Stimulated activated CD4-positive, alpha-beta T cell treated with anti-CD3 and anti-CD28 coated beads, Interleukin-1b, Interleukin-23, amount 100 ng/mL, for 48 hours (primary cell): ENCODE data around the gene SEMA3G.

Experiments used
- DNase-seq: peaks from one replicate; pipeline ENCODE4 v3.0.0-alpha.2; 2020

Gene SEMA3G

DNA sequence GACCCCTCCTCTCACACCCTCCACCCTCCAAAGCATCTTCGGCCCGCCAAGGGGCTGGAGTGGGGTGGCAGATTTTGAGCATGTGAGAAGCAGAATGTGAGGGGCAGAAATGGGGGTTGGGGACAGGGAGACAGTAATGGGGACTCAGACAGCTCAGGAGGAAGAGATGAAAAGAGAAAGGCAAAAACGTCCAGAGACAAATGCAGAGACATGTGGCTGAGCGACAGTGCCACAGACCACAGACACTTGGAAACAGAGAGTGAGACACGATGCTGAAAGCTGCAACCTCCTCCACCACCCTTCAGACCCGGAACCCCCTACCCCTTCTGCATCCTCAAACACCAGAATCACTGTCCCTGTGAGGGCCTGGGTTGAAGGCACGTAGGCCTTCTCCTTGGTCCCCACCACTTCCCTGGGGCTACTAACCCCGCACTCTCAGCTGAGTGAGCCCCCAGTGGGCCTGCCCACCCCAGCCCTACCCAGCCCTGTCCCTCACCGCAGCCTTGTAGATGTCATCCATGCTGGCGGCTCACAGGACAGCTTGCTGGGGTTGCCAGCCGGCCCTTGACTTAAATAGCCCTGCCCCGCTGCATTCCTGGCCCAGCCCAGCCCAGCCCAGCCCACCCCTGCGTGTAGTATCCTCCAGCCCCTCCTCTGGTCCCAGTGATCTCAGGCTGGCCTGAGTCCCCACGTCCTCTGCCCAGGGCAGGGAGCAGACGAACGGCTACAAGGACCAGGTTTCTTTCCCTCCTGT is 8.8 kb upstream of the SEMA3G start, which contains the start of gene TNNC1:
Gene TNNC1 (minus strand): TSS at position 546 of the 754 bp plus-strand sequence. CDS start 26 bp downstream, at position 520.
- DNase-seq, result no peak

DNA sequence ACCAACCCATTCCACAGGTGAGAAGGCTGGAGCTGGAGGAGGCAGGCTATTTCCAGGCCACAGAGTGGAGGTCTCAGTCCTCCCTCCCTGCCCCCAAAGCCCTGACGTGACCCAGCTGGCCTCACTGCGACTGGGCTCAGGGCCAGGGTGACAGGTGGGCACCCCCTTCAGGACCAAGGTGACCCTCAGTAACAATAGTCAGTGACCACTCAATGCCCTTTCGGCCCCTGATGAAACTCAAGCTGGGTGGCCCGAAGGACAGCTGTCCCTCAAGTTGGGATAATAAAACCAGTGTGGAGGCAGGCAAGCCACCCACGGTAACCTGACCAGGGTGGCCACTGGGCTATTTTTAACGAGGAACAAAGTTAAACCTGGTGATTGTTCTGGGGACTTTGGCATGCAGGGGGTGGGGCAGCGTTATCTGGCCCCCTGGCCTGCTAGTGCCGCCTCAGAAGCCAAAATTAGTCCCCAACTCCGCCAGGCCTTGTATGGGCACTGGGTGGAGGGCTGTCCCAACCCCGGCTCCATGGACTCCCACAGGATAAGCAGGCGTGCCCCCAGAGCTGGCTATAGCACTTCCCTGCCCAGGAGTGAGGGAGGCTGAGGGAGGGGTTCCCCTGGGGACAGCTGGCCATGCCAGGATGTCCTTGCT is 7.8 kb upstream of the SEMA3G start:
- no peak for DNase-seq

DNA sequence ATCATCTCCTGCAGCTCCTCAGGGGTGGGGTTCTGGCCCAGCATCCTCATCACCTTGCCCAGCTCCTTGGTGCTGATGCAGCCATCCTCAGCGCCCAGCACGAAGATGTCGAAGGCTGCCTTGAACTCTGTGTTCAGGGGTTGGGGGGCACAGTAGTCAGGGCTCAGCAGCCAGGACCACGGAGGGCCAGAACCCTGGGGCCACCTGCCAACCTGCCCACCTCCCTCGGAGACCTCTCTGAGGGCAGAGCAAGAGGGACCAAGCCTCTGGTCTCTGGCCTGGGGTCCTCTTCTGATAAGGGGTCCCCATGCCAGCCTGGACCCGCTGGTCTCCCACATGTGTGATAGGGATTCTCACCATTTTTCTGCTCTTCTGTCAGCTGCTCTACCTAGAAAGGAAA is 7.2 kb upstream of the SEMA3G start:
- no peak for DNase-seq

DNA sequence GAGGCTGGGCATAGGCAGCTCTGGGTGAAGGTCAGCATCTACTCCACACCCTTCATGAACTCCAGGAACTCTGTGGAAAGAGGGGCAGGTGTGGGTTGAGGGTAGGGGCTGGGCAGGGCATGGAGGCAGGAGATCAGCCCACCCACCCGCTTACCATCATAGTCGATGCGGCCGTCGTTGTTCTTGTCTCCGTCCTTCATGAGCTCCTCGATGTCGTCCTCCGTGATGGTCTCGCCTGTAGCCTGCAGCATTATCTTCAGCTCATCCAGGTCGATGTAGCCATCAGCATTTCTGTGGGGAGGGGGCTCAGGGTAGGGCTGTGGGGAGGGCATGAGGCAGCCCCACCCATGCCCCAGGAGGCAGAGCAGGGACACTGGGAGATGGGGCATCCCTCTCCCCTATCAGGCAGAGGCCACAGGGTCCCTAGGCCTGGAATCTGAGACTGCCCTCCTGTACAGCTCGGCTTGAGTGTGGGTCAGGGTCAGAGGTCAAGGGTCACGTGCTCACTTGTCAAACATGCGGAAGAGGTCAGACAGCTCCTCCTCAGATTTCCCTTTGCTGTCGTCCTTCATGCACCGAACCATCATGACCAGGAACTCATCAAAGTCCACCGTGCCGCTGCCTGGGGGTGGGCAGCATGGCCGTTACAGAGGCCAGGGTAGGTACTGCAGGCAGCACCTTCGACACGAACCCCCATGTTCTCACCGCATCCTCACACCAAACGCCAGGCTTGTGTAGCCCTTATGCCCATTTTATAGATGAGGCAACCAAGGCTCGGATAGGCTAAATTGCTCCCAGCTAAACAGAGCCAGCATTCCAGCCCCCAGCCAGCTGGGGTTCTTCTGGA is 6.6 kb upstream of the SEMA3G start:
- no peak for DNase-seq

DNA sequence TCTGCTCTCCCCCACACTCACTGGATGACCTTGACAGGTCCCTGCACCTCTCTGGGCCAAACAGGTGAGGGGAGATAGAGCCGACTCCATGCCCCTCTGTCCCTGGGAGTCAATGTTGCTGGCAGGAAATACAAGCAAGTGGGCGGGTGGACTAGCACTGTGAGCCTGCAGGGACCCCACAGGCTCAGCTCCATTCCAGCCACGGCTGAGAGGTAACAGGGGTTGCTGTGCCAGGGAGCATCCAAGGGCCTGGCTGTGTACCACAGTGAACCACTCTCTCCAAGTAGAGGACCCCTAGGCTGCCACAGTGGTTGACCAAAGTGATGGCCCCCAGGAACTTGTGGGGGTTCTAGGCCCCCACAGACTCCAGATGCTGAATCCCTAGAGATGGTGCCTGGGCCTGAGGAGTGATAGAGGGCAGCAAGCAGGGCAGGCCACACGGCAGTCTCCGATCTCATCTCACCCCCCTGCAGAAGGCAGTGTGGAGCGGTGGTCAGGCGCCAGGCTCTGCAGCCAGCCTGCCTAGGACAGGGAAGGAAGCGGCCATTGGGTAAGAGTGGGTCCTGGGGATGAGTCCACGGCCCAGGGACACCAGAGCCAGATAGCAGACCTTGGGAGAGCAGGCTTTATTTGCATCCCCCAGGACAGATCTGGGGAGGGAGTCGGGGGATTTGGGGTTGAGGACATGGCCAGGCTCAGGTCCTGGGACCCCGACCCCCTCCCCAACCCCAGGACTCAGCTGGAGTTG is 5.8 kb upstream of the SEMA3G start:
- DNase-seq, result no peak

DNA sequence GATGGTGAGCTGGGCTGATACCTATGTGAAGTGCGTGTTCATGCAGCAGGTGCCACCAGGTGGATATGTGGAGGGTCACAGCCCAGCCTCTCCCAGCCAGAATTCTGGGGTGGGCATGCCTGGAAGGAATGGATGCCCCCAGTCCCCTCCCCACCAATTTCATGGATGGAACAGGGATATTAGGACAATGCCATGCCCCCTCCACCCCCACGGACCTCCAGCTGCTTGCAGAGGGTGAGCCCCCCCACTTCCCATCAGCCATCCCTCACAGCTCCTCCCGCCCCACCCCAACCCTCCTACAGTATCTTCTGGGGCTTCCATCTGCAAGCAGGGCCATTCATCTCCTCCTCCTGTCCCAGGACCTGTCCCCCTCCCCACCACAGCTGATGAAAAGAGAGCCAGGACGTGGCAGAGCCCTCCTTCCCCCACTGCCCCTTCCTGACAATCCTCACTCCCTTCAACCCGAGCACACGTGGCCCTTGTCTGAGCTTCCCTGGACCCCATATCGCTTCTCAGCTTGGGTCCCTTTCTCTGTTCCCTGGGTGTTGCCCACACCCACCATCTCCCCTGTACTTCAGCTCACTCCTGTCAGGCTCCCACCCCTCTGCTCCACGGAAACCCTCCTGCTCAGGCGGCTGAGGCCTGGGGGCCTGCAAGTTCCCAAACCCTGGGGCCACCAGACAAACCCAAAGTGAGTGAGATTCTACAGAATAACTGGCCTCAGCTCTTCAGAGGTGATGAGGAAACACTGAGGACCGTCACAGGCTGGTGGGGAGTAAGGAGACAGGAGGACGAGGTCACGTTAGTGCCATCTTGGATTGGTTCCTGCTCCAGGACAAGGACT is 2.8 kb upstream of the SEMA3G start:
- no peak for DNase-seq

DNA sequence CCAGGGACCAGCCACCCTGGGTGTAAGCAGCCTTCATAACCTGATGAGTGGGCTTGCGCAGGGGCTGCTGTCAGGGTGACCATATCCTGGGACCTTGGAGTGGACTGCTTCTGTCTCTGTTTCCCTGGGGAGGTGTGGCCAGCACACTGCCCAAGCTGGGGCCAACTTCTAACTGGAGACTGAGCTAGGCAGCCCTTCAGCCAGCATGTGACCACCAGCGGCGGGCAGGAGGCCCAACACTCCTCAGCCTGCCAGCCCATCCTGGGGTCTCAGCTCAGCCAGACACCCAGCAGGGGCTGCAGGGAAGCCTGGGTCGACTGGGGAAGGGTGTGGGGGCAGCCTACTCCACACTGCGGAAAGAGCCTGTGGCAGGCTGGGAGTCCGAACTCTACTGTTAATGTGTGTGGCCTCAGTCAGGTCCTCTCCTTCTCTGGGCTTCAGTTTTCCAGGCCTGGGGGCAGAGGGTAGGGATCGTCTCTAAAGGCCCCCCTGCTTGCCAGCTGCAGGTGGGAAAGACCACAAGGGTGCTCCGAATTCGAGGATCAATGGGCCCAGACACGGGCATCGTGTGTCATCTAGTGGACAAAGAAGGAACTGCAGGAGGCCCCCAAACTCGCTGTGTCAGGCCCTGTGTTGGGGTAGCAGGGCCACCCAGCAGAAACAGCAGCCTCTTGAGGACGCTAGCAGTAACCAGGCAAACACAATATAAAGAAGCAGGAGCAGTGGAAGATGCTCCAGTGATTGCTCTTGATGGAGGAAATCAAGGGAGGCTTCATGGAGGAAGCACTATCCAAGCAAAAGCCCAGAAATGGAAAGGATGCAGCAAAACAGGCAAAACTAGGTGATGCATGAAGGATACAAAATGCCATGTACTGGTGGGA is 2.0 kb upstream of the SEMA3G start:
- peak; percentile 74 for DNase-seq

DNA sequence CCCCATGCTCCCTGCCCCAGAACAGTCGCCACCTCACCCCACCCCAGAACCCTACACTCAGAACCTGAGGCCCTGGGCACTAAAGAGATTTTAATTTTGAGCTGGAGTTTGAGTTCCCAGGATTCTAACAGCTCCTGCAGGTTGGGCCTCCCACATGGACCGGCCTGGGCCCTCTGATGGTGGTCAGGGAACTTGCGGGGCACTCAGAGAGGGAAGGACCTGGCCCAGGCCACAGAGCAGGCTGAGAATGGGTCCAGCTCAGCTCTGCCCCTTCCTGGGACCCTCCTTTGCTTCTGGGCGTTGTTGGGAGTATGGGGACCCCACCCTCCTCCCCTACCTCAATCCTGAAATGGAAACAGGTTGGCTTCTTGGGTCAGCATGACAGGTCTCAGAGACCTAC is 1.1 kb upstream of the SEMA3G start:
- no peak for DNase-seq

DNA sequence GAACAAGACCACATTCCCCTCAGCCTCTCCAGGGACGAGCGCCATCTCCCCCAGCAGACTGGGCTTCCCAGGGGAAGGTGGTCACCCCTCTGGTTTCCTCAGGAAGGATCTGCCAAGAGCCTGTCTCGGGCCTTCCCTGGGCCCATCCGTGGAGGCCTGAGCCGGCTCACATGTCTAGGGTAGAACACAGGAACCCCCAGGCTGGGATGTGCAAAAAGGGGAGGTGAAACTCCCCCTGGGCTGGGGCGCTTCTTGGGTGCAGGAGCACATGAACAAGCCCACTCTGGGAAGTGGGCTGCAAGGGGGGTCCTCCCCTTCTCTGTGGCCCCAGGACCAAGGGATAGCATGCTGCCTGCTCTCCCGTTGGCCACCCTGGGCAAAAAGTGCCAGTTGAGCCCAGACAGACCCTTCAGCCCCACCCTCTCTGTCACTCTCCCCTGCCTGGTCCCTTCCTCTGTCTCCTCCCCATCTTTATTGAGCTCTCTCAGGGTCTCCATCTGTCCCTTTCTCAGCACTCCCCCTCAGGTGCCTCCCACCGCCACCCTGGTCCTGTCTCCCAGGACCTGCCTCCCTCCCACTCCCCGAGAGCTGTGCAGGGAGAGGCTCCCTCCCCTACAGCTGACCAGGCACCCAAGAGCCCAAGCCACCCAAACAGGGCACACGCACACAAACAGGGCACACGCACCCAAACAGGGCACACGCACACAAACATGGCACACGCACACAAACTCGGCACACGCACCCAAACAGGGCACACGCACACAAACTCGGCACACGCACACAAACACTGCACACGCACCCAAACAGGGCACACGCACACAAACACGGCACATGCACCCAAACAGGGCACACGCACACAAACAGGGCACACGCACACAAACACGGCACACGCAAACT is 864 bp downstream of the SEMA3G start:
- DNase-seq, result no peak

DNA sequence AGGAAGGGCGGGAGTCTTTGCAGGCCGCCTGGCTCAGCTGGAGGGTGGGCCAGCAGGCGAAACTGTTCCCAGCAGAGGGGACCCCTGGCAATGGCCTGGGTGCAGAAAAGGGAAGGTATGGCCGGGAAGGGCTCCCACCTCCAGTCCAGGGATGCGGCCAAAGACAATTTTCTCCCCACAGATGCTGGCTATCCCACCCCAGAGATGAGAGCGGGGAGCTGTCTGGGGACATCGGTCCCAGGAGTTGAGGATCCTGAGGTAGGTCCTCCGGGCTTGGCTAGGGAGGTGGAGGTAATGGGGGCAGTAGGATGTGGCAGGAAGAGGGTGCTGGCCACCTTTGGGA is 1.7 kb downstream of the SEMA3G start:
- DNase-seq, result no peak

DNA sequence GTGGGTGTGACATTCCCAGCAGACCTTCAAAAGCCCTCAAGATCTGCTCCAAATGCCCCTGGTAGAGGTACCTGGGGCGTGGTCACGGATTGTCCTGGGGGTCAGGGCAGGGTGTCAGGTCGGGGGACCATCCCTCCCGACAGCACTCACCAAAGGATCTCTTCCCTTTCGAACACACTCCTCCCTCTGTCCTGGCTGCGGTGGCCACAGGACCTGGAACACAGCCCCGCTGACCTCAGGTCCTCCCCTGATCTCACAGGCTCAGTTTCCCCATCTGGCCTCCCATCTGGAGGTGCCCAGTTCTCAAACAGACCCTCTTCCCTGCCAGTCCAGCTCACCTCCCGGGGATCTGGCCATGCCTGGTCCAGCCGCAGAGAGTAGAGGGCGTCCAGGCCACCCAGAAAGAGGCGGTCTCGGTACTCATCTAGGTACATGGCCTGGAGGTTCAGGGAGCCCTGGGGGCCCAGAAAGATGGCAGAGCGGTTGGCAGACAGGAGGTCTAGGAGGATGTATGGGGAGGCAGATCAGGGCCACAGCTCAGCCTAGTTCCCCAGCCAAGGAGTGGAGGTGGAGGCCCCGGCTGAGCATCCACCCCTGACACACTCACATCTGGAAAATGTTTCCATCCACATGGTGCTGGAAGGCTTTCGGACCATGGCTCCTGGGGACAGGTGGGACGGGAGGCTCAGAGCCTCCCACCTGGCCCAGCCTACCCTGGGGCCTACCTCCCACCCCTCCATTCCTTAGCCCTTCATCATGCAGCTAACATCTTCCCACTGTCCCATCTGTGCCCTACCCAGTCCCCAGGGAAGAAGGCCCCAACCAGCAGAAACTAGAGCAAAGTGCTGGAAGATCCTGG is 2.3 kb downstream of the SEMA3G start:
- no peak for DNase-seq

DNA sequence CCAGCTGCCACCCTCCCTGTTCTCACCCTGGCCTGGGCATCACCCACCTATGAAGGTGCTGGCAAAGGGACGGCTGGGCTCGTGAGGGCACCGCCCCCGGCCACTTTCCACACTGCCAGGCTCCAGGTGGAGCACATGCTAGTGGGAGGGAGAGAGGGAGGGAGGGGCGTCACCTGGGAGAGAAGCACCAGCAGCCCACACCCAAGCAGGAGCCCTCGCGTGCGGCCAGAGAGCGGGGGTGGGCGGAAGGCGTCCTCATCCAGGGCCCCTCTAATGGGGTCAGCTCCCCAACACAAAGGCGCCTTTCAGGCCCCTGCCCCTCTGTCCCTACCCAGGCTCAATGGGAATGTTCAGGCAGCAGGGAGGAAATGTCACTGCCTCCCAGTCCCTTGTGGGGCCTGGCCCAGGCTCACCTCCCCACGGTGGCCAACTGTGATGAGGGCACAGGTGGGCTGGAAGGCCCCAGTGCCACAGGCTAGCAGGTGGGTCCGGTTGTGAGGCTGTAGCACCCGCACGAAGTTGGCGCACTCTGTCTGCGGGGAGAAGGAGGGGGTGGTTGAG is 3.1 kb downstream of the SEMA3G start:
- DNase-seq, result no peak

DNA sequence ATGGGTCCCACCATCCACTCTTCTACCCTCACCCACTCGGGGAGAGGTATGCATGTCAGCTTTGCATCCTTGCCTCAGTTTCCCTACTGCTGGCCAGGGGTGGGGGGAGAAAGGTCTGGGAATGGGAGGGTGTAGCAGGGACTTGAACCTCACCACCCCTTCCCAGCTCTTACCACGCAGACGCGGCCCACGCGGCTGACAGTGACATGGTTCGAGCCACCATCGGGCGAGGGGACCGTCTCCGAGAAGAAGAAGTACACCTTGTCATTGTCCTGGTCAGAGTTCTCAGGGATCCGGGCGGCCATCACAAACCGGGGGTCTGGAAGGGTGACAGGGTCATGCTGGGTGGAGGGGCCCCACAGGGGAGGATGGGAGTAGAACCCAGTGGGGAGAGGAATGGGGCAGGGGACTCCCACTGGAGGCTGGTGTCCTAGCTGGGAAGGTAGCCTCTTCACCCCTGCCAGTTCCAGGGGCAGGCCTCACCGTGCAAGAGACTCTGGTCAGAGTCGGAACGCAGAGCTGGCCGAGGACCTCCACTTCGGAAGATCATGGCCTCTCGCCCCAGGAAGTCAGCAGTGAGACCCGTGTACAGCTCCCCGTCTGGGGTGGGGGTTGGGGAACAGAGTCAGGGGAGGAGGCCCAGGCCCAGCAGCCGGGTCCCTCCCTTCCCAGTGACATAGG is 3.7 kb downstream of the SEMA3G start:
- DNase-seq, result no peak

DNA sequence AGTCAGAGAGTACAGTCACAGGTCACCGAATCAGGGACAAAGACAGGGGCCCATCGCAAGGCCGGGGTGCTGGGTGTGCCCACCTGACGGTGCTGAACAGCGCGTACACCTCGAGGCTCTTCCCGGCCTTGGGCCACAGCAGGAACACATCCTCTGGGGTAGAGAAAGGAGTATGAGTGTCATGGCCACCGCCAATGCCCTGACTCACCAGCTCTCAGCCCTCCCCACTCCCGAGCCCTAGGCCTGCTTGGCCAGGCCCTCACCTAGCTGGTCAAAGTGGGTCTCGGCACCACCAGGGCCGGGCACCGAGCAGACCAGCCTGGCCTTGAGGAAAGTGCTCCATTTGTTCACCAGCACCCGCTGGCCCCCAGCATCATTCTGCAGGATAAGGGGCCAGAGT is 4.2 kb downstream of the SEMA3G start:
- no peak for DNase-seq

DNA sequence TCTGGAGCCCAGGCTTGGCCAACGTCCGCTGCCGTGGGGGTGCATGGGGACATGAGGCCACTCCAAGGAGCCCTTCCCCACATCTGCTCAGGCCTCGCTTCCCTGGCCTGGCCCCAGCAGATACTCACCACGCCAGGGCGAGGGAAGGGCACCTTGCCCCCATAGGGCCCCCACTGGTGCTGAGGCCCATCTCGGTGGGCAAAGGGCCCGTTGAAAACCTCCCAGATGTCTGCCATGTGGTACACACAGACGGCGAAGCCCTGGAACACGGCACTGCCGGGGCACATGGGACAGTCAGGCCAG is 4.7 kb downstream of the SEMA3G start:
- no peak for DNase-seq

DNA sequence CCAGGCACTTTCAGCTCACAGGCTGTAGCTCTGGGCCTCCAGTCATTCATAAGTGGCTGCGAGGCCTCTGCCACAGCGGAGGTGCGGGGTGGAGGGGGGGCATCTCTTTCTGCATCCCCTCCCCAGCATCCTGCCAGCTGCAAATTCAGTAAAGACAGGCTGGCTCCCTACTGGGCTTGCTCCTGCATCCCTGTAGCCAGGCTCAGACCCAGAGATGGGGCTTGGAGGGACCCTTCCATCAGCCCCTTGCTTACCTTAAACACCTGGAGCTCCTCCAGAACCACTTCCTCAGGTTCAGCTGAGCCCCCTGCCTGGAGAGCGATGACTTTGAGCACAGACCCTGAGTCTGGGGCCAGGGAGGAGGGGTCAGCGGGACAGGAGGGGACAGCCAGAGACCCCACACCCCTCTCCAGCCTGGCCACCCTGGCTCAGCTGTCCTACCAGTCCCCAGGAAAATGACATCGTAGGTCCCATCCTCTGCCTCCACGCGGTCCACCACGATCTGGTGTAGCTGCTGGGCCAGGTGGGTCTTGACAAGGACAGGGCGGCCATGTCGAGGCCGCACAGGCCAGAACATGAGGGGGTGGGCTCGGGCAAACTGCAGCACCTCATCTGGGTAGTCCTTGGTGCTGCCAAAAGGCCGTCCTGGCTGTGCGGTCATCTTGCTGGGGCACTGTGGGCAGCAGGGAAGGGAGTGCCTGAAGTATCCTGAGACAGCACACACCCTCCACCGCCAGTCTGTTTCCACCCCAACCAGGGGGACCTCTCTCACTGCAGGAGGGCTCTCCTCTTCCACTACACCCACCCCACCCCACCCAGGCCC is 5.3 kb downstream of the SEMA3G start:
- no peak for DNase-seq
